ENCODE data around the gene BICRA. TPM values are rescaled to one million over a fixed set of nuclear protein-coding genes. Genes with fewer than 3 reads are reported as not detected.

BICRA gene
- total and polyA plus RNA-seq, 2 donors from 2014 or later = 3.2 to 14.7 TPM

GRCh38 chr19:47643281-47643680, 34.3 kb downstream of the BICRA start:
- TF ChIP-seq CTCF (IDR thresholded peaks at IDR 0.05; ENCODE audit: borderline replicate concordance, extremely low read depth, insufficient read depth) = no peak
- H3K9me3 ChIP-seq (ENCODE audit: control insufficient read depth in 2 of 3, insufficient read depth in 1 of 3, low read length in 3 of 3) = no peaks in the 10 kb centered on the region
- H3K27ac ChIP-seq (ENCODE audit: low read depth in 2 of 2, low read length in 2 of 2) = no peak overlapping the region
- FAIRE-seq (no peak), DNase-seq (peak in 1 of 5 donors; percentile 48)
- H3K27me3 ChIP-seq (ENCODE audit: control insufficient read depth, insufficient read depth, low read length) = no peaks in the 10 kb centered on the region
- H3K9ac ChIP-seq (ENCODE audit: low read length in 3 of 3) = no peak overlapping the region
- H3K4me1 ChIP-seq (ENCODE audit: control insufficient read depth in 2 of 3, insufficient read depth in 2 of 3, low read depth in 1 of 3, low read length in 3 of 3) = peaks cover 0 to 12% (median 9%) of the 10 kb centered on the region in 3 donors
- no peaks in the 10 kb centered on the region for H3K36me3 ChIP-seq (ENCODE audit: control insufficient read depth in 2 of 3, insufficient read depth in 3 of 3, low read length in 3 of 3)
- intact Hi-C loops (cut with DNase I) = no loop called here
- H3K4me3 ChIP-seq (ENCODE audit: low read length in 3 of 3) = no peak overlapping the region

DNA sequence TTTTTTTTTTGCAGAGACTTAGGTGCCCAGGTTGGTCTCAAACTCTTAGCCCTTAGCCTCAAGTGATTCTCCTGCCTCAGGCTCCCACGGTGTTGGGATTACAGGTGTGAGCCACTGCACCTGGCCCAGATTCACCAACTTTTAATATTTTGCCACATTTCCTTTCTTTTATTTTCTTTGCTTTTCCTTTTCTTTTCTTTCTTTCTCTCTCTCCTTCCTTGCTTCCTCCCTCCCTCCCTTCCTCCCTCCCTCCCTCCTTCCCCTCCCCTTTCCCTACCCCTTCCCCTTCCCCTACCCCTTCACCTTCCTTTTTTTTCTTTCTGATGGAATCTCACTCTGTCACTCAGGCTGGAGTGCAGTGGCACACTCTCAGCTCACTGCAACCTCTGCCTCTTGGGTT, 35.3 kb downstream of the BICRA start:
- Histone ChIP-seq H3K27ac (ENCODE audit: low read depth in 2 of 2, low read length in 2 of 2) (no peak overlapping the region), H3K4me3 (ENCODE audit: low read length in 3 of 3) (no peak overlapping the region), H3K36me3 (ENCODE audit: control insufficient read depth in 2 of 3, insufficient read depth in 3 of 3, low read length in 3 of 3) (no peaks in the 10 kb centered on the region), H3K4me1 (ENCODE audit: control insufficient read depth in 2 of 3, insufficient read depth in 2 of 3, low read depth in 1 of 3, low read length in 3 of 3) (peaks cover 0 to 12% (median 9%) of the 10 kb centered on the region in 3 donors), H3K9ac (ENCODE audit: low read length in 3 of 3) (no peak overlapping the region), H3K9me3 (ENCODE audit: control insufficient read depth in 2 of 3, insufficient read depth in 1 of 3, low read length in 3 of 3) (no peaks in the 10 kb centered on the region), H3K27me3 (ENCODE audit: control insufficient read depth, insufficient read depth, low read length) (no peaks in the 10 kb centered on the region)
- intact Hi-C loops (cut with DNase I) = no loop called here
- FAIRE-seq (no peak), DNase-seq (peak in 1 of 5 donors; percentile 1)
- no peak for TF ChIP-seq CTCF (IDR thresholded peaks at IDR 0.05; ENCODE audit: borderline replicate concordance, extremely low read depth, insufficient read depth)

- TF ChIP-seq CTCF (IDR thresholded peaks at IDR 0.05; ENCODE audit: borderline replicate concordance, extremely low read depth, insufficient read depth) = no peak
- DNase-seq (peak in 3 of 5 donors; percentile 19 to 47 (median 33)), FAIRE-seq (no peak)
- Histone ChIP-seq H3K4me1 (ENCODE audit: control insufficient read depth in 2 of 3, insufficient read depth in 2 of 3, low read depth in 1 of 3, low read length in 3 of 3) (peaks cover 0 to 12% (median 9%) of the 10 kb centered on the region in 3 donors), H3K9ac (ENCODE audit: low read length in 3 of 3) (peak overlapping the region in 1 of 3 donors; percentile 38), H3K9me3 (ENCODE audit: control insufficient read depth in 2 of 3, insufficient read depth in 1 of 3, low read length in 3 of 3) (no peaks in the 10 kb centered on the region), H3K36me3 (ENCODE audit: control insufficient read depth in 2 of 3, insufficient read depth in 3 of 3, low read length in 3 of 3) (no peaks in the 10 kb centered on the region), H3K27me3 (ENCODE audit: control insufficient read depth, insufficient read depth, low read length) (no peaks in the 10 kb centered on the region), H3K4me3 (ENCODE audit: low read length in 3 of 3) (no peak overlapping the region), H3K27ac (ENCODE audit: low read depth in 2 of 2, low read length in 2 of 2) (peak overlapping the region; percentile 7 to 48)
- intact Hi-C loops (cut with DNase I) = no loop called here
Measured at GRCh38 chr19:47644743-47645482, 36.0 kb downstream of the BICRA start.
